Activated CD4-positive, alpha-beta T cell treated with anti-CD3 and anti-CD28 coated beads for 36 hours (primary cell): ENCODE results near the gene EMID1. TPM values are rescaled to one million over a fixed set of nuclear protein-coding genes. Genes with fewer than 3 reads are reported as not detected.
A peak's percentile ranks its signal among the peaks of the same experiment; 100 is the strongest.

Experiments used
- ATAC-seq: fragments of 200-7000 bp; cut with Tn5 transposase; one replicate; pipeline ENCODE4 v1.10.0; 2021; ENCODE audit warnings: mild to moderate bottlenecking, moderate library complexity
- CTCF ChIA-PET: fragments of 350-600 bp; sonication (Branson Sonifier 250); formaldehyde crosslinking; loops from one replicate; lab custom pipeline; 2021; ENCODE audit warnings: antibody characterized with exemption; lab: Charles Lee
- POLR2A ChIA-PET: fragments of 350-600 bp; sonication (Branson Sonifier 250); formaldehyde crosslinking; loops from one replicate; lab custom pipeline; 2021; ENCODE audit warnings: antibody characterized with exemption, inconsistent platforms; lab: Charles Lee
- DNase-seq: peaks from one replicate; pipeline ENCODE4 v3.0.0-alpha.2; 2020
- H3K27ac Mint-ChIP-seq: one replicate; pipeline ENCODE4 v1.8.0; 2021; ENCODE audit warnings: mixed read lengths
- H3K27me3 Mint-ChIP-seq: one replicate; pipeline ENCODE4 v1.8.0; 2021; ENCODE audit warnings: mixed read lengths
- H3K36me3 Mint-ChIP-seq: one replicate; pipeline ENCODE4 v1.8.0; 2021; ENCODE audit warnings: low read depth, mixed read lengths
- H3K4me1 Mint-ChIP-seq: one replicate; pipeline ENCODE4 v1.8.0; 2021; ENCODE audit warnings: mixed read lengths
- H3K4me3 Mint-ChIP-seq: one replicate; pipeline ENCODE4 v1.8.0; 2021; ENCODE audit warnings: mild to moderate bottlenecking, moderate library complexity, mixed read lengths
- H3K9me3 Mint-ChIP-seq: one replicate; pipeline ENCODE4 v1.8.0; 2021; ENCODE audit warnings: low read depth, mixed read lengths
- intact Hi-C, 2 experiments: fragments of 100-400 bp; cut with DNase I in 1 of 2; cut with micrococcal nuclease in 1 of 2; formaldehyde crosslinking; loops; one replicate each; pipeline versions ENCODE4 v1.14.2 to v1.15.1; 2022 to 2024; cut with DNase I, micrococcal nuclease
- total RNA-seq, 2 experiments: library from RNA; stranded (reverse); gene quantifications; one replicate each; pipeline ENCODE4 v1.2.3, GENCODE V29; 2021

Gene EMID1
- total RNA-seq, 2 experiments from 2014 or later, result not detected

DNA sequence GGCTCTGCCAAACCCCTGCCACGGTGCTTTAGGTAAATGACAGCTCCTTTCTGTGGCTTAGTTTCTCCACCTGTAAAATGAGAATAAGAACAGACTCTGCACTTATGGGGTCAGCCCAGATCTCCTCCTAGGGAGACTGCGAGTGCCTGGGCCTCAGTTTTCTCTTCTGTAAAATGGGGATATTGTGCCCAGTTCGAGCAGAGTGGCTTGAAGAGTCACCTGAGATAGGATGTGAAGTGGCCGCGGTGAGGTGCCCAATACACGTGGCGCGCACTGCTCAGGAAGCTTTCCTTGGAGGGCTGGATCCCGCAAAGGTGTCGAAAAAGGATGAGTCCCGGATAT lies 473 bp upstream of the EMID1 start:
- intact Hi-C loops, result no loop called here
- H3K4me1 Mint-ChIP-seq, result peaks cover 16% of the 10 kb centered on the region
- ATAC-seq (no peak), DNase-seq (no peak)
- H3K27me3 Mint-ChIP-seq, result peaks cover 30% of the 10 kb centered on the region
- peak overlapping the region; percentile 37 for H3K4me3 Mint-ChIP-seq
- no peaks in the 10 kb centered on the region for H3K36me3 Mint-ChIP-seq
- H3K27ac Mint-ChIP-seq, result no peak overlapping the region
- no peaks in the 10 kb centered on the region for H3K9me3 Mint-ChIP-seq
- ChIA-PET CTCF (interaction anchor here (1.2 to 3.0 kb wide), 2 partner anchors 12 to 40 kb away, joined by 4 to 19 read pairs; no protein-coding TSS in a partner anchor), POLR2A (no interaction called here)

DNA sequence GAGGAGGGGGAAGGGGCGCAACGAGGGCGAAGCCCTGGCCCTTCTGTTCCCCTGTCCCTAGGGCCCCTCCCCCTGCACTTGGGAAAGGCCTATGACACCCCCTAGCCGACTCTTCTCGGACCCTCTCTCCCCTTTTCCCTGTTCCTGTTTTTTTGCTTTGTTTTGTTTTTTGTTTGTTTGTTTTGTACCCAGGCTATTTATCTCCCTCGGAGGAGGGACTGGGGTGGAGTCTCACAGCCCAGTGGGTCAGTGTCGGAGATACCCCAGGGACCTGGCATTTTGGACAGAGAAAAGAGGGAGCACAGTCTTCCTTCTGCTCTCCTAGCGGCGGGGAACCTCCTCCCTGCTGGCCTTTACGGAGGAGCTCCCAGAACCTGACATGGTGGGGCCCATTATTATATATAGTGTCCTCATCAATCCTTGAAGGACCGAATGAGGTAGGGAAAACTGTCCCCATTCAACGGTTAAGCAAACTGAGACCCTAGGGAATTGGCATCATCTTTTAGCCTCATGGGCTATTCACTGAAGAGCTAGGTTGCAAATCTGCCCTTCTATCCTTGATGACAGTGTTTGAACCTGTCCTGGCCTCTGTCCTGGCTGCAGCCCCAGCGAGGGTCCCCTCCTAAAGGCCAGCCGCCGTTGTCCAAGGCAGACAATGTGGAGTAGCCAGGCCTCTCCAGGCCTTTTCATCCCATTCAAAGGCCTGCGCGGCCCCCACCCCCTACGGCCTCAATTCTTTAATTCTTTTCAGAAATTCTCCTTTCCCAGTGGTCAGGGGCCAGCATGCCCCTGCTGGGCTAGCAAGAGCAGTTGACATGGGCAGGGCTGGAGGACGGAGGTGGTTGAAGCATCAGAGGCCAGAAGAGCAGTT lies 911 bp downstream of the EMID1 start:
- H3K27ac Mint-ChIP-seq, result no peak overlapping the region
- intact Hi-C loops, result no loop called here
- ChIA-PET CTCF (interaction anchor here (1.9 kb wide), 1 partner anchor 39 kb away, joined by 7 read pairs; no protein-coding TSS in a partner anchor), POLR2A (no interaction called here)
- H3K27me3 Mint-ChIP-seq, result peaks cover 25% of the 10 kb centered on the region
- H3K4me1 Mint-ChIP-seq, result peaks cover 16% of the 10 kb centered on the region
- DNase-seq (no peak), ATAC-seq (no peak)
- H3K9me3 Mint-ChIP-seq, result no peaks in the 10 kb centered on the region
- H3K4me3 Mint-ChIP-seq, result peak overlapping the region; percentile 44
- H3K36me3 Mint-ChIP-seq, result no peaks in the 10 kb centered on the region

DNA sequence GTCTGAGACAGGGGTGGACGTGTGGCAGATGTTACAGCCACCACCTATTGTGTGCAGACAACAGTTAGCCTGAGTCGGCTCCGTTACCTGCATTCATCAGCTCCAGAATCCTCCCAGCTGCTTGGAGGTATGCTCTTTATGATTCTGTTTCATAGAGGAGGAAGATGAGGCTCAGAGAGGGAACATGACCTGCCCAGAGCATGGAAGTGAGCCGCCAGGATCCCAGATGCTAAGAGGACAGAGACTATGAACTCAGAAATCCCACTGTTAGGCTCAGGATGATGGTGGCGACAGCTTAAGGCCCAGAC lies 1.5 kb downstream of the EMID1 start:
- Mint-ChIP-seq H3K9me3 (no peaks in the 10 kb centered on the region), H3K27ac (no peak overlapping the region), H3K4me3 (no peak overlapping the region), H3K27me3 (peaks cover 25% of the 10 kb centered on the region), H3K36me3 (no peaks in the 10 kb centered on the region), H3K4me1 (peaks cover 14% of the 10 kb centered on the region)
- POLR2A ChIA-PET, result no interaction called here
- intact Hi-C loops, result no loop called here
- DNase-seq, result no peak
- no peak for ATAC-seq
- CTCF ChIA-PET, result interaction anchor here (1.9 kb wide), 1 partner anchor 38 kb away, joined by 7 read pairs; no protein-coding TSS in a partner anchor

DNA sequence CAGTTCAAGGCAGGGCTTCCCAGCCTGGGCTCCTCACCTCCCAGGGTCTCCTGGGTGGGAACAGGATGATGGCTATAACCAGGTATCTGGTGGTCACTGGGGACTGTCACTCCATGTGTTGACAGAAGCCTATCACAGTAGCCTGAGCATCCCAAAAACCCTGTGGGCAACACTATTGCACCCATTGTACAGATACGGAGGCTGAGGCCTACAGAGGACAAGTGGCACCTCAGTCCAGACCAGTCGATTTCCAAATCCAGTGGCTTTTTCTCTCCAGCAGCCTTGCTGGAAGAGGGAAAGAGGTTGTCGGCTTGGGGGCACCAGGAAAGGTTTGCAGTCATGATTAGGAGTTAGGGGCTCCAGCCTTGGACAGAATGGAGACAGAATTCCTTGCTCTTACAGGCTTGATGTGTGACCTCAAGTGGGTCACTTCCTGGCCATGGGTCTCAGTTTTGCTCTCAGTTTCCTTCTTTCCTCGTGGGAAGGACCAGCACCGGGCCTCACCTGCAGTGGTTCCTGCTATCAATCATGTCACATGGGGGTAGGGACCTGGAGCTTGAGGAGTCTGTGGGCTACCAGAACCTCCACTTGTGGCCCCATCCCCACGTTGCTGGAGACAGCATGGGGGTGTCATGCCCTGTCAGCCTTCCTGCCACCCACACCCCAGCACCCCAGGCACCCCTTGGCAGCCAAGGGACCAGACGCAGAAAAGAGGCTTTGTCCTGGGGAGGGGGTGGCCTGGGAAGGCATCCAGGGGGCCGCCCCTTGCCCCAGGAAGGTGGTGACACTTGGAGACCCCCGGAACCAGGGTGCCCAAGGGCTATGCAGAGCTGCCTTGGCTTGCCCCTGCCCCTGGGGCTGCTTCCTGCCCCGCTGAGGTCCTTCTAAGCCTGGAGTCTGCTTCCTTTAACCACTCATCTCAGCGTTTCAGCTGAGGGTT lies 2.1 kb downstream of the EMID1 start:
- intact Hi-C loops, result no loop called here
- no peaks in the 10 kb centered on the region for H3K9me3 Mint-ChIP-seq
- CTCF ChIA-PET, result no interaction called here
- peaks cover 7% of the 10 kb centered on the region for H3K4me1 Mint-ChIP-seq
- peaks cover 25% of the 10 kb centered on the region for H3K27me3 Mint-ChIP-seq
- DNase-seq (no peak), ATAC-seq (no peak)
- H3K27ac Mint-ChIP-seq, result no peak overlapping the region
- H3K36me3 Mint-ChIP-seq, result no peaks in the 10 kb centered on the region
- H3K4me3 Mint-ChIP-seq, result no peak overlapping the region
- POLR2A ChIA-PET, result no interaction called here

DNA sequence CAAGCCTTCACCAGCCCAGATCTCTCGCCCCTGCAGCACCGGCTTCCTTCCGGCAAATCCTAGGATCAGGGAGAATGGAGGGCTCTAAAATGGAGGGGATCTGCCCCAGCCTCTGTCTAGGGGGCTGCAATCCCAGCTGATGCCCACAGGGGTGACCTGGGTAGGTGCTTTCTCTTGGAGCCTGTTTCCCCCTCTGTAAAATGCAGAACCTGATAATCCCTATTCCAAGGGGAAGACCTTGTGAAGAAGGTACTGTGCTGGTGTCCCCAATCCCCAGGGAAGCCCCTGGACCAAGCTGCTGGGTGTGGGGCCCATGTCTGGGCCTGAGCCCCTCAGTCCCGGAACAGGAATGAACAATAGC lies 2.8 kb downstream of the EMID1 start:
- no peak overlapping the region for H3K4me3 Mint-ChIP-seq
- H3K27ac Mint-ChIP-seq, result no peak overlapping the region
- CTCF ChIA-PET, result no interaction called here
- peaks cover 2% of the 10 kb centered on the region for H3K4me1 Mint-ChIP-seq
- ATAC-seq, result no peak
- DNase-seq, result no peak
- H3K36me3 Mint-ChIP-seq, result no peaks in the 10 kb centered on the region
- intact Hi-C loops, result no loop called here
- no peaks in the 10 kb centered on the region for H3K9me3 Mint-ChIP-seq
- peaks cover 25% of the 10 kb centered on the region for H3K27me3 Mint-ChIP-seq
- POLR2A ChIA-PET, result no interaction called here

DNA sequence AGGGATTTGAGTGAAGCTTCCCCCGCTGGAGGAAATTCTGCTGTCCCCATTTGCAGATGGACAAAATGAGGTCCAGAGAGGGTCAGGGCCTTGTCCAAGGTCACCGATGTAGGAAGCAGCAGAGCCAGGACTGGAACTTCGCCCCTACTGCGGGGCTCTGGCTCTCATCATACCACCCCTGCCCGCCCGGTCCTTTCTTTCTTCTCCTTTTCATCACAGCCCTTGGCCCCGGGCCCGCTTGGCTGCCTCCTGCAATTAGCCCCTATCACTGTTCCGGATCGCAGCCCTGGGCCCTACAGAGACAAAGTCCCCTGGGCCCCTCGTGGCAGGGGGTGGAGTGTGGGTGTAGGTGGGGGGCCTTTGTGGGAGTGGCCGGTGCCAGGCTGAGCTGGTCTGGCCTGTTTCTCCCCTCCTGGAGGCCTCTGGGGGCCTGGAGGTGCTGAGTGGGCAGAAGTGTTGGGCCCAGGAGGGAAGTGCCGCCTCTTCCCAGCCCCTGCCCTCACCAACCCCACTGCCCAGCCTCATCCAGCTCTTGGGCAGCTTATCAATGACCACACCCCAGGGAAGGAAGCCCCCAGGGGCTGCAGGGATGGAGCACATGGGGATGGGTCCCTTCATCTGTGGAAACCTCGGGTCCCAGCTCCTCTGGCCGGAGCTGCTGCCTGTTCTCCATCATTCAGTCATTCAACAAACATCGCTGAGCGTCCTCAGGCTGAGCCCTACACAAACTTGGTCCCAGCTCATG lies 3.4 kb downstream of the EMID1 start:
- intact Hi-C loops, result no loop called here
- Mint-ChIP-seq H3K27ac (no peak overlapping the region), H3K4me3 (no peak overlapping the region), H3K36me3 (no peaks in the 10 kb centered on the region), H3K9me3 (no peaks in the 10 kb centered on the region), H3K4me1 (peaks cover 2% of the 10 kb centered on the region), H3K27me3 (peaks cover 24% of the 10 kb centered on the region)
- POLR2A ChIA-PET, result no interaction called here
- ATAC-seq (no peak), DNase-seq (no peak)
- CTCF ChIA-PET, result interaction anchor here (0.5 kb wide), 1 partner anchor 34 kb away, joined by 3 read pairs; no protein-coding TSS in a partner anchor

DNA sequence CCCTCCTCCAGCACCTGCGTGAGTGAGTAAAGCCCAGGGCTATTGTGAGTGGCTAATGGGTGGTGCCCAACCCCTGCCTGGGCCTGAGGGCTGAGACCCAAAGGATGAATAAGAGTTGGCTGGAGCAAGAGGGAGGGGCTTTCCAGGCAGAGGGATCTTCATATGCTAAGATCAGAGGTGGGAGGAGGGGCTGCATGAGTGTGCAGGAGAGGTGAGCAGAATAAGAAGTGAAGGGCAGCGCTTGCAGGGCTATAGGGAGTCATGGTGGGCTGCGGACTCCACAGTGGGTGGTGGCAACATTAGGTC lies 3.9 kb downstream of the EMID1 start:
- H3K27me3 Mint-ChIP-seq, result peaks cover 22% of the 10 kb centered on the region
- peaks cover 2% of the 10 kb centered on the region for H3K4me1 Mint-ChIP-seq
- no peak overlapping the region for H3K27ac Mint-ChIP-seq
- H3K4me3 Mint-ChIP-seq, result no peak overlapping the region
- ChIA-PET CTCF (interaction anchor here (0.5 kb wide), 1 partner anchor 34 kb away, joined by 3 read pairs; no protein-coding TSS in a partner anchor), POLR2A (no interaction called here)
- no peaks in the 10 kb centered on the region for H3K9me3 Mint-ChIP-seq
- intact Hi-C loops, result no loop called here
- no peaks in the 10 kb centered on the region for H3K36me3 Mint-ChIP-seq
- DNase-seq (no peak), ATAC-seq (no peak)

DNA sequence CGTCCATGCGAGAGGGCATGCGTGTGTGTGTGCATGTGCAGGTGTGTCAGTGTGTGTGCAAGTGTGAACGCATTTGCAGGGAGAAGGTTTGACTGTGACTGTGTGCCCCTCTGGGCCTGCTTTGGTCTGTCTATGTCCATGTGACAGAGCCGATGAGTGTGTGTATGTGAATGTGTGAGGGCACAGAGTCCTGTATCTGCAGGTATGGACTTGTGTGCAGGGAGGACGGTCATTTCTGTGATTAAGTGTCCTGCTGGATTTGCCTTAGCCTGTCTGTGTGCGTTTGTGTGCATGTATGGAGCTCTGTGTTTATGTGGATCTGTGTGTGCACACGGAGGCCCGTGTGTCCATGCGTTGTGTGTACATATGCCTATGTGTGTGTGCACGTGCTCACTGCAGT lies 5.4 kb downstream of the EMID1 start:
- H3K27me3 Mint-ChIP-seq, result peaks cover 14% of the 10 kb centered on the region
- H3K4me3 Mint-ChIP-seq, result no peak overlapping the region
- CTCF ChIA-PET, result interaction anchor here (1.1 kb wide), 1 partner anchor 34 kb away, joined by 3 read pairs; no protein-coding TSS in a partner anchor
- intact Hi-C loops, result no loop called here
- H3K27ac Mint-ChIP-seq, result no peak overlapping the region
- H3K36me3 Mint-ChIP-seq, result no peaks in the 10 kb centered on the region
- DNase-seq, result no peak
- POLR2A ChIA-PET, result no interaction called here
- peaks cover 2% of the 10 kb centered on the region for H3K4me1 Mint-ChIP-seq
- ATAC-seq, result no peak
- H3K9me3 Mint-ChIP-seq, result no peaks in the 10 kb centered on the region

DNA sequence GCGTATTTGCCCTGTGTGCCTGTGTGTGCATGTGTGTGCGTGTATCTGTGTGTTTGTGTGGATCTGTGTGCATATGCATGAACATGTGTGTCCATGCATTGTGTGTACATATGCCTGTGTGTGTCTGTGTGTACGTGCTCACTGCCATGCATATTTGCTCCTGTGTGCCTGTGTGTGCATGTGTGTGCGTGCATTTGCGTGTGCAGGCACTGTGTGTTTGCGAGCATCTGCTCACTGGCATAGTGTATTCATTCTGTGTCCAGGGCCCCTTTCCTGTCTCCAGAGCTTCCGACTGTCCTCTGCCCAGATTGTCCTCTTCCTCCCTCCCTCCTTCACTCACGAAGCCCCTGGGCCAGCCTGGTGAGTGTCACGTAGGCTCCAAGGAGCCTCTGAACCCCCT lies 5.8 kb downstream of the EMID1 start:
- CTCF ChIA-PET, result no interaction called here
- Mint-ChIP-seq H3K9me3 (no peaks in the 10 kb centered on the region), H3K27ac (no peak overlapping the region), H3K4me1 (peaks cover under 1% of the 10 kb centered on the region), H3K4me3 (no peak overlapping the region), H3K27me3 (peaks cover 11% of the 10 kb centered on the region), H3K36me3 (no peaks in the 10 kb centered on the region)
- DNase-seq (no peak), ATAC-seq (no peak)
- POLR2A ChIA-PET, result interaction anchor here (0.7 kb wide), 1 partner anchor 32 kb away, joined by 4 read pairs; no protein-coding TSS in a partner anchor
- intact Hi-C loops, result no loop called here

DNA sequence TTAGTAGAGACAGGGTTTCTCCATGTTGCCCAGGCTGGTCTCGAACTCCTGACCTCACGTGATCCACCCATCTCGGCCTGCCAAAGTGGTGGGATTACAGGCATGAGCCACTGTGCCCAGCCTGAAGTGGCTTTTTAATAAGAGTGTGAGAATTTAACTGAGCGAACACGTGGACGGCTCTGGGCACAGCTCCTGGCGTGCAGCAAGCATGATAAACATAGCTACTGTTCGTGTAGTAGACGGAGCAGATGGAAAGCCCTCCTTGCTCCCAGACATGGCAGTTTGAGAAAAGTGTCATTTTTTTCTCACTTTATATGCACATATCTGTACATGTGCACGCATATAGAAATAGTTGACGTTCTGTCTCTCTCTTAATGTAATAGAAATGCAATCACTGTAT lies 7.0 kb downstream of the EMID1 start:
- DNase-seq (no peak), ATAC-seq (no peak)
- ChIA-PET CTCF (interaction anchor here (0.5 kb wide), 1 partner anchor 9 kb away, joined by 3 read pairs; no protein-coding TSS in a partner anchor), POLR2A (interaction anchor here (0.6 kb wide), 1 partner anchor 333 kb away, joined by 3 read pairs; no protein-coding TSS in a partner anchor)
- no peaks in the 10 kb centered on the region for H3K9me3 Mint-ChIP-seq
- no peak overlapping the region for H3K27ac Mint-ChIP-seq
- no peak overlapping the region for H3K4me3 Mint-ChIP-seq
- H3K4me1 Mint-ChIP-seq, result no peaks in the 10 kb centered on the region
- H3K27me3 Mint-ChIP-seq, result peaks cover 3% of the 10 kb centered on the region
- intact Hi-C loops, result no loop called here
- no peaks in the 10 kb centered on the region for H3K36me3 Mint-ChIP-seq

DNA sequence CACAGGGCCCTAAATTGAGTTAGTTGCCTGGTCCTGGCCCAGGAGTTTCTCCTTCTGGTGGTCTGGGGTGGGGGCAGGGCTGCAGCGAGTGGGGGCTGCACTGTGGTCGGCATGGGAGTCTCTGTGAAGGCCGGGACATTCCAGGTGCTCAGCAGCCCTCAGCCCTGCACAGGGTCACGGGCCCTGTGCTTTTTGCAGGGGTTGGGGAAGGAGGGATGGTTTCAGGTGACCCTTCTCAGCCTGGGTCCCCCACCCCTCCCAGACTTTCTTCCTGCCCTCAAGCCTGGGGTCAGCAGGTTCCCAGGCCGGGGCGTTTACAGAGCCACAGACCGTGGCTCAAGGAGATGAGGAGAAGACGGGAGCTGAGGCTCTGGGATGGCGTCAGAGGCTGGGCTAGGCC lies 7.8 kb downstream of the EMID1 start:
- Mint-ChIP-seq H3K4me1 (no peaks in the 10 kb centered on the region), H3K4me3 (no peak overlapping the region), H3K9me3 (no peaks in the 10 kb centered on the region), H3K27ac (no peak overlapping the region), H3K36me3 (no peaks in the 10 kb centered on the region), H3K27me3 (no peaks in the 10 kb centered on the region)
- ChIA-PET POLR2A (no interaction called here), CTCF (no interaction called here)
- intact Hi-C loops, result no loop called here
- ATAC-seq, result no peak
- DNase-seq, result no peak
